BJ (cell line): ENCODE data around the gene BTNL9. TPM values are rescaled to one million over a fixed set of nuclear protein-coding genes. Genes with fewer than 3 reads are reported as not detected.
"Not testable (repeated sequence)": the region's sequence is repeated elsewhere in the genome, so short reads cannot be mapped to it uniquely, and the experiment has no call there.

Experiments used
- CTCF ChIA-PET: fragments of 350-600 bp; formaldehyde crosslinking; extraction: SDS; loops from one replicate; lab custom pipeline; 2021; ENCODE audit warnings: antibody characterized with exemption, inconsistent platforms; lab: Yijun Ruan, JAX
- POLR2A ChIA-PET: fragments of 300-600 bp; sonication (Branson Sonifier 250); formaldehyde crosslinking; extraction: SDS; loops from one replicate; lab custom pipeline; 2021; ENCODE audit warnings: antibody characterized with exemption; lab: Charles Lee
- DNase-seq: peaks from one replicate; pipeline ENCODE4 v3.0.0-alpha.2; 2011; ENCODE audit warnings: low read depth
- H3K27me3 ChIP-seq: 2 replicates; pipeline ENCODE4 v1.6.0; 2011; ENCODE audit warnings: low read length; ENCODE audit not compliant: control insufficient read depth, insufficient read depth
- H3K36me3 ChIP-seq: 2 replicates; pipeline ENCODE4 v1.5.1; 2011; ENCODE audit warnings: low read length; ENCODE audit not compliant: control insufficient read depth, insufficient read depth
- H3K4me3 ChIP-seq: 2 replicates; pipeline ENCODE4 v1.5.1; 2011; ENCODE audit warnings: low read depth, mild to moderate bottlenecking, control low read depth, low read length
- polyA plus RNA-seq: library from polyadenylated mRNA; depleted of rRNA; stranded (reverse); fragments of >200 nt; gene quantifications from 2 replicates; pipeline ENCODE4 v1.2.3, GENCODE V29; 2011
- TF ChIP-seq, protein P1 (sequence below): IDR thresholded peaks from 2 replicates; pipeline ENCODE4 v1.5.1; 2011; ENCODE audit warnings: low read depth, mild to moderate bottlenecking, control low read depth, inconsistent platforms, low read length, moderate library complexity; ENCODE audit not compliant: insufficient read depth

The BTNL9 gene
- polyA plus RNA-seq, 1 experiment, result not detected

DNA sequence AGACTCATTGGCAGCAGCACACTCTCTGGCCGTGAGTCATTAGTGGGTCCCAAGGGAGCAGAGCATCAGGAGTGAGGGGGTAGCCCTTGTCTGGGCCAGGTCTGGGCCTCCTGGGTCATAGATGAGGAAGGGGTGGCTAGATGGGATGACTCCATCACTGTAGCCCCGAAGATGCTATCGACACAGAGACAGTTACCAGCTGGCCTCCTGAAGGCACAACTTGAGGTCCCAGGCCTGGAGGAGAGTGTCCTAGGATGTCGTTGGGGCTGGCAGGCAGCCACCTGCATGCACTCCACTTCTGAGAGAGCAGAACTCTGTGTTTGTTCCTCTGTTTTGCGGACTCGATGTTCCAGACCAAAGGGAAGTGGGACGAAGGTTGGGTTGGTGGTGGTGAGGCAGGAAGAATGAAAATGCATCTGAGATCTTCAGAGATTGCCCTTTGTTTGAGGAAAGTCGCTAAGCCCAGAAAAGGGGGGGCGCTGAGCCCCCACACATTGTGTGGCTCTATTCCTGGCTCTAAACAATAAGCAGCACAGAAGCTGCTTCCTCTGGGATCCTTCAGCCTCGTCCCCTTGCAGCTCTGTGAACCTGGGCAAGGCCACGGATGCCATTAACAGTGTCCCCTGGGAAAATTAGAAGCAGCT is 4.7 kb downstream of the BTNL9 start:
- DNase-seq, result no peak
- TF ChIP-seq, protein P1, sequence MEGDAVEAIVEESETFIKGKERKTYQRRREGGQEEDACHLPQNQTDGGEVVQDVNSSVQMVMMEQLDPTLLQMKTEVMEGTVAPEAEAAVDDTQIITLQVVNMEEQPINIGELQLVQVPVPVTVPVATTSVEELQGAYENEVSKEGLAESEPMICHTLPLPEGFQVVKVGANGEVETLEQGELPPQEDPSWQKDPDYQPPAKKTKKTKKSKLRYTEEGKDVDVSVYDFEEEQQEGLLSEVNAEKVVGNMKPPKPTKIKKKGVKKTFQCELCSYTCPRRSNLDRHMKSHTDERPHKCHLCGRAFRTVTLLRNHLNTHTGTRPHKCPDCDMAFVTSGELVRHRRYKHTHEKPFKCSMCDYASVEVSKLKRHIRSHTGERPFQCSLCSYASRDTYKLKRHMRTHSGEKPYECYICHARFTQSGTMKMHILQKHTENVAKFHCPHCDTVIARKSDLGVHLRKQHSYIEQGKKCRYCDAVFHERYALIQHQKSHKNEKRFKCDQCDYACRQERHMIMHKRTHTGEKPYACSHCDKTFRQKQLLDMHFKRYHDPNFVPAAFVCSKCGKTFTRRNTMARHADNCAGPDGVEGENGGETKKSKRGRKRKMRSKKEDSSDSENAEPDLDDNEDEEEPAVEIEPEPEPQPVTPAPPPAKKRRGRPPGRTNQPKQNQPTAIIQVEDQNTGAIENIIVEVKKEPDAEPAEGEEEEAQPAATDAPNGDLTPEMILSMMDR, result no peak
- Histone ChIP-seq H3K27me3 (no peaks in the 10 kb centered on the region), H3K36me3 (no peaks in the 10 kb centered on the region), H3K4me3 (no peak overlapping the region)
- CTCF ChIA-PET, result no interaction called here
- POLR2A ChIA-PET, result no interaction called here

DNA sequence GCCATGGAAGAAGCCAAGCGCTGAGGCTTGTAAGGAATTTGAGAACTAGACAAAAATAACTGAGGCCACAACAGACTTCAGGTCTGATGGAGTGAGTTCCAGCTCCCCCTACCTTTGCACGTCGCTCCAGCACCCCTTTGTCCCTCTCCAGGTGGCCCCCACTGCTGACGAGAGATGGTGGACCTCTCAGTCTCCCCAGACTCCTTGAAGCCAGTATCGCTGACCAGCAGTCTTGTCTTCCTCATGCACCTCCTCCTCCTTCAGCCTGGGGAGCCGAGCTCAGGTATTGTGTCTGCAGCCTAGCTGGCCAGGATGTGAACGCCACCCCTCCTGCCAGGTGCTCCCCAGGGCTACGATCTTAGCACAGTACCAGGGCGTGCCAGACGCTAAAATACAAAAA is 5.2 kb downstream of the BTNL9 start:
- no peak for DNase-seq
- ChIA-PET POLR2A (no interaction called here), CTCF (no interaction called here)
- TF ChIP-seq, protein P1, result no peak
- Histone ChIP-seq H3K27me3 (no peaks in the 10 kb centered on the region), H3K36me3 (no peaks in the 10 kb centered on the region), H3K4me3 (no peak overlapping the region)

DNA sequence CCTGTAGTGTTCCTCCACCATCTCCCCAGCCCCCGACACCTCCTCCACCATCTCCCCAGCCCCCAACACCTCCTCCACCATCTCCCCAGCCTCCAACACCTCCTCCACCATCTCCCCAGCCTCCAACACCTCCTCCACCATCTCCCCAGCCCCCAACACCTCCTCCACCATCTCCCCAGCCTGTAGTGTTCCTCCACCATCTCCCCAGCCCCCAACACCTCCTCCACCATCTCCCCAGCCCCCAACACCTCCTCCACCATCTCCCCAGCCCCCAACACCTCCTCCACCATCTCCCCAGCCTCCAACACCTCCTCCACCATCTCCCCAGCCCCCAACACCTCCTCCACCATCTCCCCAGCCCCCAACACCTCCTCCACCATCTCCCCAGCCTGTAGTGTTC is 5.8 kb downstream of the BTNL9 start:
- POLR2A ChIA-PET, CTCF ChIA-PET, H3K36me3 ChIP-seq, H3K27me3 ChIP-seq, H3K4me3 ChIP-seq, DNase-seq: not testable (repeated sequence)

DNA sequence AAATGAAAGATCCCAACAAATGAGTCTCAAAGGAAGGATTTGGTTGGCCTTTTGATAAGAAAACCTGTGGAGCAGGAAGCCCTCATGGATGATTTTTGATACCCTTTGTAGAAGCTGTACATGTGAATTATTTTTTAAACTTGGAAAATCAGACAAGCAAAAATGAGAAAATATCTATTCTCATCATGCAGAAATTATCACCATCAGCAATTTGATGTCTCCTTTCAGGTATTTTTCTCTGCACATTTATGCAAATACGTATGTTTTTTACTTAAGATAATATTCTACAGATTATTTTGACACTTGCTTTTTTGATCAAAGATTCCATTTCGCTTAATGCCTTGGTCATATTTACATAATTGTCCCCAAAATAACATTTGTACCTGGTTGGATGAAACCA is 7.2 kb downstream of the BTNL9 start:
- TF ChIP-seq, protein P1, result no peak
- no peaks in the 10 kb centered on the region for H3K36me3 ChIP-seq
- DNase-seq, result no peak
- H3K27me3 ChIP-seq, result peaks cover 4% of the 10 kb centered on the region
- ChIA-PET POLR2A (no interaction called here), CTCF (no interaction called here)
- no peak overlapping the region for H3K4me3 ChIP-seq

DNA sequence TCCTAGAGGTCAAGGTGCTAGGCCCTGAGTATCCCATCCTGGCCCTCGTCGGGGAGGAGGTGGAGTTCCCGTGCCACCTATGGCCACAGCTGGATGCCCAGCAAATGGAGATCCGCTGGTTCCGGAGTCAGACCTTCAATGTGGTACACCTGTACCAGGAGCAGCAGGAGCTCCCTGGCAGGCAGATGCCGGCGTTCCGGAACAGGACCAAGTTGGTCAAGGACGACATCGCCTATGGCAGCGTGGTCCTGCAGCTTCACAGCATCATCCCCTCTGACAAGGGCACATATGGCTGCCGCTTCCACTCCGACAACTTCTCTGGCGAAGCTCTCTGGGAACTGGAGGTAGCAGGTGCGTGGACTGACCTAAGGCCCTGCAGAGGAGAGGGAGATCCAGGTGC is 7.9 kb downstream of the BTNL9 start:
- Histone ChIP-seq H3K27me3 (peaks cover 4% of the 10 kb centered on the region), H3K36me3 (no peaks in the 10 kb centered on the region), H3K4me3 (no peak overlapping the region)
- CTCF ChIA-PET, result no interaction called here
- no peak for DNase-seq
- POLR2A ChIA-PET, result no interaction called here
- TF ChIP-seq, protein P1, result no peak

DNA sequence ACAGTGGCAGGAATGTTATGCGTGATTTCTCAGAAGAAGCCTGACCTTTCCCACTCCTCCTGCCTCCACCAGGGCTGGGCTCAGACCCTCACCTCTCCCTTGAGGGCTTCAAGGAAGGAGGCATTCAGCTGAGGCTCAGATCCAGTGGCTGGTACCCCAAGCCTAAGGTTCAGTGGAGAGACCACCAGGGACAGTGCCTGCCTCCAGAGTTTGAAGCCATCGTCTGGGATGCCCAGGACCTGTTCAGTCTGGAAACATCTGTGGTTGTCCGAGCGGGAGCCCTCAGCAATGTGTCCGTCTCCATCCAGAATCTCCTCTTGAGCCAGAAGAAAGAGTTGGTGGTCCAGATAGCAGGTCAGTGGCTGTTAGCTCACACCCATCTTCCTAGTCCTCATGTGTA is 9.9 kb downstream of the BTNL9 start:
- Histone ChIP-seq H3K27me3 (peaks cover 18% of the 10 kb centered on the region), H3K36me3 (no peaks in the 10 kb centered on the region), H3K4me3 (no peak overlapping the region)
- POLR2A ChIA-PET, result no interaction called here
- CTCF ChIA-PET, result no interaction called here
- DNase-seq, result no peak
- TF ChIP-seq, protein P1, result no peak
